ENCODE data around the gene JMJD7. TPM values are rescaled to one million over a fixed set of nuclear protein-coding genes. Genes with fewer than 3 reads are reported as not detected.

JMJD7 gene
- total RNA-seq, 1 experiment from 2014 or later = 13.5 TPM

- POLR2A ChIA-PET = no interaction called here
- Histone ChIP-seq H3K4me3 (replicated peaks in 1 of 2; ENCODE audit: low read depth in 1 of 2, low read length in 2 of 2) (no peak overlapping the region), H3K27me3 (ENCODE audit: insufficient read depth, low read length) (no peaks in the 10 kb centered on the region), H3K4me2 (ENCODE audit: low read length) (no peak overlapping the region), H3K27ac (ENCODE audit: low read depth, low read length) (no peak overlapping the region), H3K9ac (ENCODE audit: low read length) (no peak overlapping the region), H3K4me1 (ENCODE audit: control insufficient read depth in 1 of 2, insufficient read depth in 2 of 2, low read length in 2 of 2) (no peaks in the 10 kb centered on the region), H3K9me2 (ENCODE audit: insufficient read depth) (no peaks in the 10 kb centered on the region), H4K20me1 (ENCODE audit: insufficient read depth) (no peaks in the 10 kb centered on the region), H3K9me3 (ENCODE audit: control insufficient read depth in 1 of 2, insufficient read depth in 1 of 2, low read depth in 1 of 2, low read length in 2 of 2) (no peaks in the 10 kb centered on the region), H2AFZ (ENCODE audit: low read depth, low read length, poor library complexity, severe bottlenecking) (no peak overlapping the region), H3K36me3 (ENCODE audit: control insufficient read depth in 1 of 2, insufficient read depth in 2 of 2, low read length in 2 of 2) (no peaks in the 10 kb centered on the region), H3K79me2 (ENCODE audit: insufficient read depth, low read length) (no peaks in the 10 kb centered on the region)
- no TSS peak for BruUV-seq (replicated peaks)
- DNase-seq (ENCODE audit: low read depth, low spot score) (no peak), ATAC-seq (no peak)
- no peak for TF ChIP-seq RAD21 (IDR thresholded peaks at IDR 0.05; ENCODE audit: low read depth)
- CTCF ChIA-PET = no interaction called here
- intact Hi-C loops (cut with micrococcal nuclease) = no loop called here
- RAD21 ChIA-PET (ENCODE audit: low non-redundant PET in 1 of 2, low total read pairs in 2 of 2, uncharacterized antibody in 2 of 2, unreplicated experiment in 2 of 2) = no interaction called here
Measured at GRCh38 chr15:41856262-41856661, 28.4 kb downstream of the JMJD7 start.

- Histone ChIP-seq H3K4me2 (ENCODE audit: low read length) (no peak overlapping the region), H2AFZ (ENCODE audit: low read depth, low read length, poor library complexity, severe bottlenecking) (no peak overlapping the region), H3K9me3 (ENCODE audit: control insufficient read depth in 1 of 2, insufficient read depth in 1 of 2, low read depth in 1 of 2, low read length in 2 of 2) (no peaks in the 10 kb centered on the region), H3K9me2 (ENCODE audit: insufficient read depth) (no peaks in the 10 kb centered on the region), H4K20me1 (ENCODE audit: insufficient read depth) (no peaks in the 10 kb centered on the region), H3K27ac (ENCODE audit: low read depth, low read length) (no peak overlapping the region), H3K79me2 (ENCODE audit: insufficient read depth, low read length) (no peaks in the 10 kb centered on the region), H3K36me3 (ENCODE audit: control insufficient read depth in 1 of 2, insufficient read depth in 2 of 2, low read length in 2 of 2) (no peaks in the 10 kb centered on the region), H3K27me3 (ENCODE audit: insufficient read depth, low read length) (no peaks in the 10 kb centered on the region), H3K4me3 (replicated peaks in 1 of 2; ENCODE audit: low read depth in 1 of 2, low read length in 2 of 2) (no peak overlapping the region), H3K9ac (ENCODE audit: low read length) (no peak overlapping the region), H3K4me1 (ENCODE audit: control insufficient read depth in 1 of 2, insufficient read depth in 2 of 2, low read length in 2 of 2) (no peaks in the 10 kb centered on the region)
- TF ChIP-seq ZNF274 (IDR thresholded peaks at IDR 0.05; ENCODE audit: low read depth, low read length) (no peak), CBX3 (IDR thresholded peaks at IDR 0.05; ENCODE audit: low read depth) (no peak), ATF3 (IDR thresholded peaks at IDR 0.05) (no peak), SRF (IDR thresholded peaks at IDR 0.05; ENCODE audit: low read depth) (no peak), POLR2AphosphoS5 (IDR thresholded peaks at IDR 0.05; ENCODE audit: low read depth, low read length) (no peak), JUND (IDR thresholded peaks at IDR 0.05) (no peak), TCF7L2 (IDR thresholded peaks at IDR 0.05; ENCODE audit: borderline replicate concordance, extremely low read depth, insufficient read depth, insufficient read length) (no peak), POLR2A (IDR thresholded peaks at IDR 0.05; ENCODE audit: borderline replicate concordance, extremely low read depth, insufficient read depth, insufficient read length) (no peak), EZH2phosphoT487 (IDR thresholded peaks at IDR 0.05; ENCODE audit: borderline replicate concordance) (no peak), RAD21 (IDR thresholded peaks at IDR 0.05; ENCODE audit: low read depth) (no peak), EZH2 (IDR thresholded peaks at IDR 0.05) (no peak), ELF1 (IDR thresholded peaks at IDR 0.05; ENCODE audit: borderline replicate concordance, low read depth) (no peak), YY1 (IDR thresholded peaks at IDR 0.05; ENCODE audit: extremely low read depth, insufficient replicate concordance, low read depth, low read length) (no peak)
- TF ChIP-seq, protein P1, sequence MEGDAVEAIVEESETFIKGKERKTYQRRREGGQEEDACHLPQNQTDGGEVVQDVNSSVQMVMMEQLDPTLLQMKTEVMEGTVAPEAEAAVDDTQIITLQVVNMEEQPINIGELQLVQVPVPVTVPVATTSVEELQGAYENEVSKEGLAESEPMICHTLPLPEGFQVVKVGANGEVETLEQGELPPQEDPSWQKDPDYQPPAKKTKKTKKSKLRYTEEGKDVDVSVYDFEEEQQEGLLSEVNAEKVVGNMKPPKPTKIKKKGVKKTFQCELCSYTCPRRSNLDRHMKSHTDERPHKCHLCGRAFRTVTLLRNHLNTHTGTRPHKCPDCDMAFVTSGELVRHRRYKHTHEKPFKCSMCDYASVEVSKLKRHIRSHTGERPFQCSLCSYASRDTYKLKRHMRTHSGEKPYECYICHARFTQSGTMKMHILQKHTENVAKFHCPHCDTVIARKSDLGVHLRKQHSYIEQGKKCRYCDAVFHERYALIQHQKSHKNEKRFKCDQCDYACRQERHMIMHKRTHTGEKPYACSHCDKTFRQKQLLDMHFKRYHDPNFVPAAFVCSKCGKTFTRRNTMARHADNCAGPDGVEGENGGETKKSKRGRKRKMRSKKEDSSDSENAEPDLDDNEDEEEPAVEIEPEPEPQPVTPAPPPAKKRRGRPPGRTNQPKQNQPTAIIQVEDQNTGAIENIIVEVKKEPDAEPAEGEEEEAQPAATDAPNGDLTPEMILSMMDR (IDR thresholded peaks at IDR 0.05 in 2 of 3, conservative IDR thresholded peaks at IDR 0.05 in 1 of 3; ENCODE audit: borderline replicate concordance in 1 of 3, insufficient read depth in 1 of 3, low read depth in 2 of 3, low read length in 2 of 3) = no peak
- CTCF ChIA-PET = no interaction called here
- intact Hi-C loops (cut with micrococcal nuclease) = no loop called here
- BruUV-seq (replicated peaks) = no TSS peak
- POLR2A ChIA-PET = no interaction called here
- DNase-seq (ENCODE audit: low read depth, low spot score) (no peak), ATAC-seq (no peak)
- RAD21 ChIA-PET (ENCODE audit: low non-redundant PET in 1 of 2, low total read pairs in 2 of 2, uncharacterized antibody in 2 of 2, unreplicated experiment in 2 of 2) = no interaction called here
Measured at GRCh38 chr15:41856716-41857115, 28.8 kb downstream of the JMJD7 start.

Measured in HCT116 (cell line).